GM21737 (cell line): ENCODE data around the gene HYAL3.
A peak's percentile ranks its signal among the peaks of the same experiment; 100 is the strongest.
"Not testable (repeated sequence)": the region's sequence is repeated elsewhere in the genome, so short reads cannot be mapped to it uniquely, and the experiment has no call there.

Experiments
- ATAC-seq: cut with Tn5 transposase; IDR thresholded peaks from one replicate; pipeline ENCODE4 v1.9.1; 2021; ENCODE audit warnings: mild to moderate bottlenecking, moderate library complexity; ENCODE audit not compliant: unreplicated experiment

Gene HYAL3

GRCh38 chr3:50271314-50271936 is 27.8 kb downstream of the HYAL3 start:
- no peak for ATAC-seq

GRCh38 chr3:50270422-50271224 is 28.6 kb downstream of the HYAL3 start:
- ATAC-seq, result no peak

GRCh38 chr3:50269977-50270413 is 29.2 kb downstream of the HYAL3 start:
- no peak for ATAC-seq

- no peak for ATAC-seq
These were observed 29.7 kb downstream of the HYAL3 start for GRCh38 chr3:50269460-50269859.

DNA sequence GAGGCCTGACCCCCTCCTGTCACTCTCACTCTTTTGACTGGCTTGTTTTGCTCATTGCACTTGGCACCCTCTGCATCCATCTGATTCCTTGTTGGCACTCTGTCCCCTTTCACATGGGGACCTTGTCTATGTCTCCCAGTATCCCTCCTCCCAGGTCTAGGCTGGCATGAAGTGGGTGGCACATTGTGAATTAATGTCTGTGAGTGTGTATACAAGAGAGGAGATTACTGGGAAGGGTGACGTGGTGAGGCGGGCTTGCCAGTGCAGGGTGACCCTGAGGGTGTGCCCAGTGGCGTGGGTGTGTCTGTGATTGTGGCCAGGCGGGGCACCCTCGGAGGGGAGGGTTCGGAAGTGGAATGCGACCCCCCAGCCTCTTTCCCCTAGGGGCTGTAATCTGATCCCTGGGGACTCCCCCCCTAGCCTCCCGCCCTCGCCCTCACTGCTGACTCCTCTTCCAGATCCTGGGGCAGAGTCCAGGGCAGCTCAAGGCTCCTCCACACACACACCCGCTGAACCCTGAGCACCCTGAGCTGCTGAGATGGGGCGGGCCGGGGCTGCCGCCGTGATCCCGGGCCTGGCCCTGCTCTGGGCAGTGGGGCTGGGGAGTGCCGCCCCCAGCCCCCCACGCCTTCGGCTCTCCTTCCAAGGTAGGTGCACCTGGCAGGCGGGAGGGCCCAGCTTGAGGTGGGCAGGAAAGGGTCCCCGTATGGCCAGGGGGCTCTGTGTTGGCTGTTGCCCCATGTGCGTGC is 30.3 kb downstream of the HYAL3 start, which contains the start of gene SEMA3B:
Gene SEMA3B (plus strand): TSS at position 445 of the 749 bp plus-strand sequence. CDS start 94 bp downstream, at position 539.
- ATAC-seq, result no peak

DNA sequence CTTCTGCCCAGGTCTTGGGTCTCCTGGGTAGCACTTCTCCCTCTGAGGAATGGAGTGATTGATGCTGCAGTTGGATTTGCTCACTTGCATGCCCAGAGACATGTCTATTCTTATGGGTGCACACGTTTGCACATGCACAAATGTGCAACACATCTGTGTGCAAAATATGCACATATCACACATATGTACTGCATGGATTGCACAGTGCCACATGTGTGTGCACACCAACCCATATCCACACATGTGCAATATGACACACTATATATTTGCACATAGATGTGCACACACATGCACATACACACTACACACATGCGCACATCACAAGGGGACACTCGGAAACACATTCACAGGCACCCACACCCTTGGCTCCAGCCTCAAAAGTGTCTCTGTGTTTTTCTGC is 30.9 kb downstream of the HYAL3 start:
- no peak for ATAC-seq

- no peak for ATAC-seq
These were observed 31.8 kb downstream of the HYAL3 start for GRCh38 chr3:50267280-50267913.

- ATAC-seq, result no peak
These were observed 32.4 kb downstream of the HYAL3 start for GRCh38 chr3:50266836-50267235.

DNA sequence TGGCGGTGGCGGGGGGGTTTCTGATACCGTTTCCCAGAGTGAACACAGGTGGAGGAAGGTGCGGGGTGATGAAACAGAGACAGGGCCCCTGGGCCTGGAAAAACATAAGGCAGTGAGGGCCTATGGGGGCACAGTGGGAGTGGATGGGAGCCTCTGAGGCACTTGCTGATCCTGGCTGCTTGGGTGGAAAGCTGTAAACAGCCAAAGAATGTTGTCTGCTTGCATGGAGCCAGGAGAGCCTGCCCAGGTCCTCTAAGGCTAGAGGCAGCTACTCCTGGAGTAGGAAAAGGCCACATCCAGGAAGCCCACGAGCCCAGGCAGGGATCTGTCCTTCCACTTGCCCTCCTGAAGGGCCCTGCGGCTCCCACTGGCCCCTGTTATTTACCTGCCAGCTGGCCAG is 33.2 kb downstream of the HYAL3 start:
- ATAC-seq, result no peak

DNA sequence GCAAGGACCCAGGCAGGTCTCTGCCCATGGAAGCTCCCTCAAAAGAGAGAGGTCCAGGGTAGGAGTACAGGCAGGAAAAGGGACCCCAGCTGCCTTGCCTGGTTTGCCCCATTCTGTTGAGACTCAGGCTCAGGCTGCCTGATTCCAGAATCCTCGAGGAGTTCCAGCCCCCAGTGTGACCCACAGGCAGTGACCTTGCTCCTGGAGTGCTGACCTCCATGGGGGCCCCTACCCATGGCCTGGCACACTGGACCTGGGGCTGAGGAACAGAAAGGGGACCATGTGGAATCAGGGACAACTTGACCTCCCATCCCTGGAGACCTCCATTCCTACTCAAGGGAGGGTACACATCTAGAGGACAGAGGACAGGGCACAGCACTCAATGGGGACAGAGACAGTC is 33.6 kb downstream of the HYAL3 start:
- ATAC-seq, result no peak

DNA sequence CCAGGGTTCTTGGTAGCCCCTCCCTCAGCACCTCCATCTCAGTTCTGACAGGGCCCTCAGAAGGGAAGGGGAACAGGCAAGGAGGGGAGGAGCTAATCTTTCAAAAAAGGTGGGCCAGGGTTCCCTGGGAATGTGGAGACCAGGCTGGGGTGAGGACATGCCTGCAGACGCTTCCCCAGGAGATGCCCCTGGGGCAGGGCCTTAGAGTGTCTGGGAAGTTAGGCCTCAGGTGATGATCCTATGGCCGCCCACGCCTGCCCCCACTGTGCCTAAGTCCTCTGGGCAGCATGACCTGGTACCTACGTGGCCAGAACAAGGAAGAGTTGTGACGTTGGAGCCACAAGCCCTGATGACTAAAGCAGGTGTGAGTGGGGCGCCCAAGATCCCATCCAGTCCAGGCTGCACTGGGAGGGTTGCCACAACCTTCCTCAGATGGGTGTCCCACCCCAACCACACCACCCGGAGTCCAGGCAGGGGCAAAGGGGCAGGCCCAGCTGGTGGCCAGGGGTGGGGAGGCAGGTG is 34.2 kb downstream of the HYAL3 start:
- ATAC-seq, result no peak

- ATAC-seq, result no peak
These were observed 34.7 kb downstream of the HYAL3 start for GRCh38 chr3:50264383-50264963.

DNA sequence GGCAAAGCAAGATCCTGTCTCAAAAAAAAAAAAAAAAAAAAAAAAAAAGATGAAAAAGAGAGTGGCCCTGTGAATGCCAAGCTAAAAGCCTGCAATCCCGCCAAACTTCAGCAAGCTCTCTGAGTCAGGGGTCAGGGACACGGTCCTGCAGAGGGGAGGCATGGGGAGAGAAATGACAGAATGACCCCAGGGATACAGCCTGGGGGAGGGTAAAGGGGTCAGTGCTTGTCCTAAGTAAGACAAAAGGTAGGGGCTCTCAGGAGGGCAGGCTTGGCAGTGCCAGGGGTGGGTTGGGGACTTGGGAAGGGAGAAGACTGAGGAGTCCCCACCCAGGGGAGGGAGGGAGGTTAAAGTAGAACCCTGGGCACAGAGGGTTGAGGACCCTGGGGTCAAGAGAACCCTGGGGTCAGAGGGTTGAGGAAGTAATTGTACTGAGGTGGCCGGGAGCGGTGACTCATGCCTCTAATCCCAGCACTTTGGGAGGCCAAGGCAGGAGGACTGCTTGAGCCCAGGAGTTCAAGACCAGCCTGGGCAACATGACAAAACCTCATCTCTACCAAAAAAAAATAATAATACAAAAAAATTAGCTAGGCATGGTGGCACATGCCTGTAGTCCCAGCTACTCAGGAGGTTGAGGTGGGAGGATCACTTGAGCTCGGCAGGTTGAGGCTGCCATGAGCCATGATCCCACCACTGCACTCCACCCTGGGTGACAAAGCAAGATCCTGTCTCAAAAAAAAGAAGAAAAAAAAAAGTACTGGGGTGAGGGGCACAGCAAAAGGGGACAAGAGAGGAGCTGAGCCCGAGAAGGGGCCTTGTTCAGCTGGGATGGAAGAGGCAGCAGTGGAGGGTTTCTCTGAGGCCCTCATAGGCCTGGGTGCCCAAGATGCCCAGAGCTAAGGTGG is 35.5 kb downstream of the HYAL3 start:
- ATAC-seq, result no peak

- no peak for ATAC-seq
These were observed 36.4 kb downstream of the HYAL3 start for GRCh38 chr3:50262778-50263177.

DNA sequence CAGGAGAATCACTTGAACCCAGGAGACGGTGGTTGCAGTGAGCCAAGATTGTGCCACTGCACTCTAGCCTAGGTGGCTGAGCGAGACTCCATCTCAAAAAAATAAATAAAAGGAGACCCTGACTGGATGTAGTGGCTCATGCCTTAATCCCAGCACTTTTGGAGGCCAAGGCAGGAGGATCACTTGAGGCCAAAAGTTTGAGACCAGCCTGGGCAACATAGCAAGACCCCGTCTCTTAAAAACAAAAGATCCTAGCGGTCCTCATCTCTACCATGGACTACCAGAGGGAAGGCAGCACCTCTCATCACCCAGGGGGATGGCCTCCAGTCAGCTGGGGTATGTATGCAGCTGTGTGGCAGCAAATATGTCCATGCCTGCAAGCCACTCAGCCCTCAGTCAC is 37.0 kb downstream of the HYAL3 start:
- ATAC-seq, result not testable (repeated sequence)

DNA sequence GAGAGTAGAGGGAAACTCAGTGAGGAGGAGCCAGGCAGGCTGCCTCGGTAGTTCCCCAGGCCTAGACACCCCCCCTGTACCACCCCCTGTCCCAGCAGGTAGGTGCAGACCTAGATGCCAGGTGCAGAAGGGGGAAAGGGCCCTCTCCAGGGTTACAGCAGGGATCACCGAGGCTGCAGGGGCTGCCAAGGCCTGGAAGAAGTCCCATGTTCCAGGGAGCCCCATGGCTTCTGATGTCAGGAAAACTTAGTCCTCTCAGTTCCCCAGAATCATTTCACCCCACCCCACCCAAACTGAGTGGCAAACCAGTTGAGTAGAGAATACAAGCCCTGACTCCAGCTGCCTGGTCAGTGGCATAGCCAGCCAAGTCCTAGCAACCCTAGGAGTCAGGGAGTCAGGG is 37.7 kb downstream of the HYAL3 start:
- ATAC-seq, result no peak

- ATAC-seq, result no peak
These were observed 38.2 kb downstream of the HYAL3 start for GRCh38 chr3:50260942-50261441.

GRCh38 chr3:50260027-50260941 is 38.9 kb downstream of the HYAL3 start:
- ATAC-seq, result peak; percentile 84
